SK-N-MC (cell line): ENCODE results near the gene MOXD1.

Experiments
- EZH2 ChIP-seq: fragments of 200-600 bp; sonication (generic); IDR thresholded peaks from one replicate; pipeline ENCODE4 v1.6.1; 2017; ENCODE audit warnings: antibody characterized with exemption
- FOXP2 ChIP-seq: optimal IDR thresholded peaks from 2 replicates; pipeline ENCODE3; 2011; ENCODE audit warnings: mild to moderate bottlenecking, moderate library complexity; ENCODE audit not compliant: insufficient read depth; ENCODE audit errors: extremely low read length, control extremely low read depth

DNA sequence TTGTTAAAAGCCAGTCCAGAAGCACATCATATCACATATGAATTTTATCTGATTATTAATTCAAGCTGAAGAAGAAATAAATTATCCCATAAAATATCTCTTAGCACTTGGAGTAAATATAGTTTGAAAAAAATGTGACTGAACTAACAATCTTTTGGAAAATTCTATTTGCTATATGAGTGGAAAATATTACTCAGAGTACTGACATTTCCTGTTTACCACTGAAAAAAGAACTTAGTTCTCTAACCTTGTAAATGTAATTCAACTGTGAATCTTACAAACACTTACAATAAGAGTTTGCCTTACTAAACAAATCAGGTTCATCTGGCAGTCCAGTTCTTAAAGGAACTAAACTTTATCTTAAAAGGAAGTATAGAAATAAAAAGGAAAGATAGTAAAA, 44.2 kb downstream of the MOXD1 start:
- TF ChIP-seq EZH2 = no peak
- no peak for TF ChIP-seq FOXP2
